ENCODE measurements around the gene EFHC1.

DNA sequence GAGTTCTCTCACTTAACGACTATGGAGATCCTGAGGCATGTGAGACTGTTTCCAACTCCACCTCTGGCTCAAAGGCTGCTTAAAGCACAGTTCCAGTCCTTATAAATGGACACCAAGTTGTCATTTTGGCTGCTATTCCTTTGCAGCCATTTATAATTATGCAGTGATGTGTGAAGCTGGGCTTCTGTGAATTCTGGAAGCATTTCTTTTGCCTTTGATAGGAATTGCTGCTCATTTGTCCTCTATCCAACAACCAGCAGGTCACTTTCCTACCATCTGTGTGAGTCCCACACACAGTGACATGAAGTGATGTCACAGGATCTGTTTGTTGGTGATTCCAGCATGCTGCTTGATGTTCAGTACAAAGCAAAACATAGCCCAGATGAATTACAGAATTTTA is 28.5 kb upstream of the EFHC1 start:
- no peak for TF ChIP-seq CTCF (conservative IDR thresholded peaks at IDR 0.05; ENCODE audit: low read length)
- TF ChIP-seq EZH2phosphoT487 (IDR thresholded peaks at IDR 0.05; ENCODE audit: borderline replicate concordance, low read depth, low read length): no peak
